ENCODE data around the gene LSG1.
"Not testable (repeated sequence)": the region's sequence is repeated elsewhere in the genome, so short reads cannot be mapped to it uniquely, and the experiment has no call there.

LSG1 gene

GRCh38 chr3:194659778-194660177 is 12.2 kb downstream of the LSG1 start:
- in situ Hi-C loops (cut with MboI; ENCODE audit: low sequenced_read_pairs): no loop called here

DNA sequence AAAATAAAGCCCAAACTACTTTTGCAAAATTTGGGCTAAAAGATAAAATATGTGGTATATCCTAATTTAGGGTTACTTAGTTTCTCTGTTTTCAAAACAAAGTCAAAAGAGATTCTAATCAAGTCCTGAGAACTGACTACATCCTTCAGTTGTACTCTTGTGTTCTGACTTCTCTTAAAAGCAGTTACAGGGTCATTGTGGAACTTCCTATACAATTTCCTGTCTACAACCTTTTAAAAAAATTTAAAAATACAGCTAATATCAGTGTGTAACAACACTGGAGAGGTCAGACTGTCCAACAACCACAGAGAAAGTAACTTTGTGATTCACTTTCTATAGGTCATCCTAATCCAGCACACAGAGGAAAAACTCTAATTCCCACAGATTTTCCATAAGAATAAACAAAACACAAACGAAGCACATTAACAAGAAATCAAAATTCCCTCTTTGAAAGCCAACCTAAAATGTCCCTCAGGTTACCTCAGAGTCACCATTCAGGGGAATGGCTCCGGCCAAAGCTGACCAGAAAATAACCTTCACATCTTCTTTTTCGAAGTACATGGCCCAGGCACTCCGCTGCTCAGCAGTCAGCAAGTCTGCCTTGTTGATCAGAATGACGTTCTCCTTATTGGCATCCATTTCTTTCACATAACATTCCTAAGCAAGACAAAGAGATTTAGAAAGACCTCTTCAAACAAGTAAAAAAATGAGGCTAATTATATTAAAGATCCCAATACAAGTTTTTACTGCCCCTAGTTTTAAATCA is 13.3 kb downstream of the LSG1 start:
- in situ Hi-C loops (cut with MboI; ENCODE audit: low sequenced_read_pairs): no loop called here

DNA sequence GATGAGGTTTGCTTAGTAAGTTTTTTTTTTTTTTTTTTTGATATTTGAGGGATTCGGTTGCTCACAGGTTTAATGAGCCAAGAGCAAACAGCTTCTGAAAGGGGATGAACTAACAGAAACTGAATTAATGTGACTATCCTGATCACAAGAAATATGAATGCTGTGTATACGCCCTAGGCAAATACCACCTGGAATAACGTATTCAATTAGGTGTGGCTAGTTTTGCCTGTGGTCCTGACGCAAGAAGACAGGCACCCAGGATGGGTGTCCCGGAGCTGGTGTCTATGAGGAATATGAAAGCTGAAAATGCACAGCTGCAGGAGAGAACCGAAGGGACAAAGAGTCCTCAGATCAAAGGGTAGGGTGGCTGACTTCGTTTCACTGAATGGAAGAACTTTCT is 14.6 kb downstream of the LSG1 start:
- in situ Hi-C loops (cut with MboI; ENCODE audit: low sequenced_read_pairs): no loop called here

DNA sequence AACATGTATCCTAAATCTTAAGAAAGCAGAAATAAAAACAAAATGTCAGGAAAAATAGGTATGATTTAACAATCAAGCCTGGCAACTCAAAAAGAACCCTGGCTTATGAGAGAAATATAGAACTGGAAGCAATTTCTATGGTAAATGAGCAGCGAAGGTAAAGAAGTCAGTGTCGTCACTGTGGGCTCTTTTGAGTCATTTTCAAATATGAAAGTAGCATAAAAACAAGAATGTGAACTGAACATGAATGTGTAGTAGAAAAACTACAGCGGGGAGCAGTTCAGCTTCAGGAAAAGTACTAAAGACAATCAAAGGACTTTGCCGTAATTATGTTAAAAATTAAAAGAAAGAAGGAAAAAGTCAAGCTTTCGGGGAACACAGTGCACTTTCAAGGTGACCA is 17.5 kb downstream of the LSG1 start:
- in situ Hi-C loops (cut with MboI; ENCODE audit: low sequenced_read_pairs): no loop called here

DNA sequence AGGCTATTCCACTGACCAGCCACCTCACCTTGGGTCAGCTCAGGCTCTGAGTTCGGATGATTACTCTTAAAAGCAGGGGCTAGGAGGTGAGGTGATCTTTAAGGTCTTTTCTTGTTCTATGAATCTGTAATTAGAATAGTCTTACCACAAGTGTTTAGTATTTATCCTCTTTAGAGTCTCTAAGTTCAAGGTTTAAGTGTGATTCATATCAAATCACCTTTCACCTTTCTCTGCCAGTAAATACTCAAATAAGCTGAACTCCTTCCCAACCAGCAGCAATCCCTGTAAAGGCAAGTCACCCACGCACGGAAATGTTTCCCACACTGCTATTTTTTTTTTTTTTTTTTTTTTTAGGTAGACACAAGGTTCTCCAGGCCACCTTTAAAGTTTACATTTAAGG is 24.2 kb downstream of the LSG1 start:
- in situ Hi-C loops (cut with MboI; ENCODE audit: low sequenced_read_pairs): no loop called here

DNA sequence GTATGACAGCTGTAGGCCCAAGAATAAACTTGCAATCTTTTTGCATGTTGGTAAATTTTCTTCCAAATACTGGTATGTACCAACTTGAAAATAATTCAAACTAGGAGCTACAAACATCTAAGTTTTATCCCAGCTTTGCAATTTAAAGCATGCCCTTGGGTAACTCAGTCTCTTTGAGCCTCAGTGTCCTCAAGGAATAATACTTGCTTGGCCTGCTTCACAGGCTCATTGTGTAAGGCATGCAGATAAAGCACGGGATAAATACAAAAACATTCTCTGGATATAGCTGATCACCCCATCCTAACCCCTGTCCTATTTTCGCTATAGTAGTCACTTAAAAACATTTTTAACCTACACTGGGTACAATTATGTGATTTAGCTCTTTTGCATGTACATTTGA is 29.2 kb downstream of the LSG1 start:
- in situ Hi-C loops (cut with MboI; ENCODE audit: low sequenced_read_pairs): no loop called here

- in situ Hi-C loops (cut with MboI; ENCODE audit: low sequenced_read_pairs): no loop called here
Observed at GRCh38 chr3:194640829-194641228, 31.2 kb downstream of the LSG1 start.

DNA sequence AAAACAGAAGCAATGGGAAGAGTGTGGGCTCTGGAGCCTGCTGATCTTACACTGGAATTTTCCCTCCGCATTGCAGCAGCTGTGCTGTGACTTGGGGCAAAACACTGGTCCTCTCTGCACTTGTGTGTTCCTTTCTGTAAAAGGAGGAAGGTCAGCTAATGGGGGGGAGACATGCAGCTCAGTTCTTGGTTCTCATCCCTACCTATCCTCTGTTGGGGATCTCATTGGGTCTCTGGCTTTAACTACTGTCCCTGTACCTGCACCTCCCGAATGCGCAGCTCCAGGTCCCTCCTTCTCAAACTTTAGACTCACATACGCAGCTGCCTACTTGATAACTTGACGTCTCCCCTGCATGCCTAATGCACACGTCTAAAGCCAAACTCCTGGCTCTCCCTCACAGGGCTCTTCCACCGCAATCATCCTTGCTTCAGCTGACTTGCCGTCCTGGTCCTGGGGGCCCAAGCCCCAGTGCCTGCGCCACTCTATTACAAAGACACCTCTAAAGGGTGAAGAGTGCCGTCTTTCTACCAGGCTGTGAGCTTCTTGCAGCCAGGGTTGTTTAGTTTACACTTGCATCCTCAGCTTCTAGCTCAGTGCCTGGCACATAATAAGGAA is 32.9 kb downstream of the LSG1 start:
- in situ Hi-C loops (cut with MboI; ENCODE audit: low sequenced_read_pairs): no loop called here

DNA sequence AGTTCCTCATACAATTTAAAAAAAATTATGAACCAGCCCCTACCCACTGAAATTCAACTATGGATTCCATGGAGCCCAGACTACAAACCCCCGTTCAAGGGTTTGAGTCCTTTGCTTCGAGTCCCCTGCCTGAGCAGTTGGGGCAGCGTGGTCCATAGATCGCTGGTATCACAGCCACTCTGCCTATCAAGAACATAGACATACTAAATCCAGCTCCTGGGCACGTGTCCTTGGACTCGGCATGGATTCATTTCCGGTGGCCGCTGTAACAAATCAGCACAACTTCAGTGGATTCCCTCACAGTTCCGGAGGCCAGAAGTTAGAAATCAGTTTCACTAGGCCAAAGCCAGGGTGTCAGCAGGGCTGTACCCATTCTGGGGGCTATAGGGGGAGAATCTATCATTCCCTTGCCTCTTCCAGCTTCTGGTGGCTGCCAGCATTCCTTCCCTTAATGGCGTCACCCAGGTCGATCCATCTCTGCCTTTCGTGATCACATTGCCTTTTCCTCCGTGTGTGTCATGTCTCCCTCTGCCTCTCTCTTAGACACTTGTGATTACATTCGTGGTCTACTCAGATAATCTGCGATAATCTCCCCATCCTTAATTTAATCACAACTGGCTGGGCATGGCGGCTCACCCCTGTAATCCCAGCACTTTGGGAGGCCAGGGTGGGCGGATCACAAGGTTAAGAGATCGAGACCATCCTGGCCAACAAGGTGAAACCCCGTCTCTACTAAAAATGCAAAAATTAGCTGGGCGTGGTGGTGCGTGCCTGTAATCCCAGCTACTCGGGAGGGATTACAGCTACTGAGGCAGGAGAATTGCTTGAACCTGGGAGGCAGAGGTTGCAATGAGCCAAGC is 34.2 kb downstream of the LSG1 start:
- in situ Hi-C loops (cut with MboI; ENCODE audit: low sequenced_read_pairs): no loop called here

GRCh38 chr3:194637066-194637465 is 34.9 kb downstream of the LSG1 start:
- in situ Hi-C loops (cut with MboI; ENCODE audit: low sequenced_read_pairs): no loop called here

DNA sequence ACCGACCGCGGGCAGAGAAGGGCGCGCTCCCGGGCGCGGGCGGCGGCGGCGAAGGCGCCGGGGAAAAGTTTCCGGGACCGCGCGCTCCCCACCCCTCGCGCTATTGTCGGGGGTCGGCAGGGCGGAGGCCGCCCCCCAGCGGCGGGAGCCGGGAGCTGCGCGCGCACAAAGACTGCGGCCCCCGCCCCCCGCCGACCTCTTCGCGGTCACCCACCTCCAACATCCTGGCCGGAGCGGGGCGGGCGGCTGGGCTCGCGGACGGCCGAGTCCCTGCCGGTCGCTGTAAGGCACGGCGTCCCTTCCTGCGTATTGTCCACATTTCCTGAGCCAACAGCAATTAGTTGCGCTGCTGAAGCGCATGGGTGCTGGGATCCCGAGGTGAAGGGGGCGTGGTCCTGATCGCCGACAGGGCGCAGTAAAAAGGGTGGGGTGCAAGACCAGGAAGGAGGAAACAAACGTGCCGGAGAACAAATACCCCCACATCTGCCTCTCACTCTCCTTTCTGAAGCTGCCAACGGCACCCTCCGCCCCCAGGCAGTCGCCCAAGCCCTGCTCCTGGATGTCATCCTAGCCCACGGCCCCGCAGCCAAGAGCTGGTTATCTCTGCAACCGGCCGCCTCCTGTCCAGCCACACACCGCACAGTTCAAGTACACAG is 38.5 kb downstream of the LSG1 start, which contains the start of gene TMEM44:
TMEM44 (minus strand) TSS at position 71 of the 656 bp plus-strand sequence. CDS start 204 bp downstream, outside the sequence.
- in situ Hi-C loops (cut with MboI; ENCODE audit: low sequenced_read_pairs): no loop called here

- in situ Hi-C loops (cut with MboI; ENCODE audit: low sequenced_read_pairs): no loop called here
Observed at GRCh38 chr3:194632809-194633348, 39.1 kb downstream of the LSG1 start.

- in situ Hi-C loops (cut with MboI; ENCODE audit: low sequenced_read_pairs): no loop called here
Observed at GRCh38 chr3:194632226-194632808, 39.7 kb downstream of the LSG1 start.

GRCh38 chr3:194631696-194632095 is 40.3 kb downstream of the LSG1 start:
- in situ Hi-C loops (cut with MboI; ENCODE audit: low sequenced_read_pairs): no loop called here

GRCh38 chr3:194630681-194631080 is 41.3 kb downstream of the LSG1 start:
- in situ Hi-C loops (cut with MboI; ENCODE audit: low sequenced_read_pairs): not testable (repeated sequence)

DNA sequence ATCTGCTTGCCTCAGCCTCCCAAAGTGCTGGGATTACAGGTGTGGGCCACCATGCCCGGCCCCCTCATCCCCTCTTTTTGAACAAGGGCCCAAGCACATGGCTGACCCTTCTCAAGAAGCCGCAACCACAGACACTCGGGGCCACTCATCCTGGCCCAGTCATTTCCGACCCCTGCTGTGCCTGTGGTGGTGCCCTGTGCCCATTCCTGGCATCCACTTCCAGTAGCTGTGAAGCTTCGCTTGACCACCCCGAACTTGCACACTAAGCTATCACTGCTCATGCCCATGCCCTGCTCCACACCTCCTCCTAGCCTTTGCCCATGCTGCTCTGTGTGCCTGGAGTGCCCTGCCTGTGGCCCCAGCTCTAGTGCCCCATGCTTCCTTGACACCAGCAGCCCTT is 47.0 kb downstream of the LSG1 start:
- in situ Hi-C loops (cut with MboI; ENCODE audit: low sequenced_read_pairs): no loop called here

GRCh38 chr3:194623449-194624290 is 48.3 kb downstream of the LSG1 start:
- in situ Hi-C loops (cut with MboI; ENCODE audit: low sequenced_read_pairs): no loop called here

- in situ Hi-C loops (cut with MboI; ENCODE audit: low sequenced_read_pairs): no loop called here
Observed at GRCh38 chr3:194622621-194623340, 49.2 kb downstream of the LSG1 start.

DNA sequence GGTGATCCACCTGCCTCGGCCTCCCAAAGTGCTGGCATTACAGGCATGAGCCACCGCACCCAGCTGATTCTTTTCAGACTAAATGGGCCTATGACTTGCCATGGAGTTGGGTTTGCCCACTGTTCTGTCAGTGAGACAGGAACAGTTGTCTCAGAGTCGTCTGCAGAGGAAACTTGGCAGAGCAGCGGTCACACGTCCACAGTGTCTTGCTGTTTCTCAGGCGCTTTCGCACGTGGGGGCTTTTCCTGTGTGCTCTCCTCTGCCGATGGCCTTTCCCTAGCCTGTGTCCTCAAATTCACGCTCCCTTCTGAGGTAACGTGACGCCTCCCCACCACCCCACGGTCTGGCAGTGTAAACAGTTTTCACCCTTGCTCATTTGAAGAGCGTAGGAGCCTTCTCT is 50.0 kb downstream of the LSG1 start:
- in situ Hi-C loops (cut with MboI; ENCODE audit: low sequenced_read_pairs): no loop called here

Measured in HL-60/S4 (cell line).